HG02759 (cell line): Measurements from ENCODE around the gene NPAS3.

ENCODE experiments used
- ATAC-seq: cut with Tn5 transposase; IDR thresholded peaks from one replicate; pipeline ENCODE4 v1.9.1; 2021; ENCODE audit warnings: mild to moderate bottlenecking, moderate library complexity; ENCODE audit not compliant: unreplicated experiment

Gene NPAS3

DNA sequence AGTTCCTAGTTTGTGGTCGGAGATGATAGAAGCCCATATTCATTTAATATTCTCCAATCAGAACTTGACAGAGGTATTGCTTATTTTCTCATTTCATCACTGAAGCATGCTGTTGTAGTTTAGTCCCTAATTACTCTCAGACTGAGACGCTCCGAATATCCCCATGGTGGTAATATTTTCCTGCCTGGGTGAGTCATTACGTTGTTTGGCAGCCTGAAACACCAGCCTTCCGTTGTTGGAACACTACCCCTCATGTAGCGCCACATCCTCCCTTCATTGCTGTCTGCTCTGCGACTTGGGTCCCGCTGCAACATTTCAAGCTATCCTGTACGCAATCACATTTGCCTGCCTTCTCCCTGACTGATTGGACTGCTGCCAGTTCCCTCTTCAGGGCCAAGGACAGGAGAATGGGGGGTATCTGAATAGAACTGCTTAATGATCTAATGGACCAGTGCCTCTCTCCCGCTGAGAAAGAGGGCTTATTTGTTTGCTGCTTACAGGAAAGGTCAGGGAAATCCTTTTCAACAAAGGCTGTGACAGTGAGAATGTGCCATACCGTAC is 369.1 kb downstream of the NPAS3 start:
- ATAC-seq = no peak

DNA sequence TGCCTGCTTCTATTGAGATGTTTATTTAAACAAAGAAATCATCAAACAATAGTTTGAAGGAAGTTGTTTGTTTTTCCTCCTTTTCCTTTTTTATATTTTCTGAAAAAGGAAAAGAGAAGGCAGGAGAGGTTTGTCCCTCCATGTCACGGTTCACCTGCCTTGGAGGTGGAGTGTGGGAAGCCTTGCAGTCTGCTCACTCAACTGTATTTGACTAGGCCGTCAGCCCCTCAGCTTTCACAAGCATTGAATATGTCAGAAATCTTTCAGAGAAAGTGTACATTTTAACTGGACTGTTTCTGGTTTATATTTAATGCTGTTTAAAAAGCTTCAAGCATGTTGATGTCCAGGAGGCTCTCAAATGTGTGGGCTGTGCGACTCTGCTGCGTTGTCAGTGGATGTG is 370.4 kb downstream of the NPAS3 start:
- no peak for ATAC-seq

DNA sequence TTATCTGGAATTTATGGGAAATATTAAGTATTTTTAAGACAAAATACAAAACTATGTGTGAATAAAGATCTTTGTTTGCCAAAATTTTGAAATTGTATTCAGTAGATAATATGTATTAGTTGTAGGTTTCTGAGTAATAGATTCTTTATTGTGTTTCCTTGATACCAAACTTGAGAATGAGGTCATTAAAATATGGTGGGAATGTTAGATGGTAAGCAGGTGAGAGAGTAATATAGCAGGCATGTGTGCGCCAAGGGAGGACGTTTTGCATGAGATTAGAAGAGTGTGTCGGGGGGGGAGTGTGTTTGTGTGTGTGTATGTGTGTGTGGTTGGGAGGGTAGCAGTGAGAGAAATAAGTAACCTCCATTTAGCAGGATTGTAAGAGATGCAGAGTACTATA is 376.5 kb downstream of the NPAS3 start:
- ATAC-seq = no peak

DNA sequence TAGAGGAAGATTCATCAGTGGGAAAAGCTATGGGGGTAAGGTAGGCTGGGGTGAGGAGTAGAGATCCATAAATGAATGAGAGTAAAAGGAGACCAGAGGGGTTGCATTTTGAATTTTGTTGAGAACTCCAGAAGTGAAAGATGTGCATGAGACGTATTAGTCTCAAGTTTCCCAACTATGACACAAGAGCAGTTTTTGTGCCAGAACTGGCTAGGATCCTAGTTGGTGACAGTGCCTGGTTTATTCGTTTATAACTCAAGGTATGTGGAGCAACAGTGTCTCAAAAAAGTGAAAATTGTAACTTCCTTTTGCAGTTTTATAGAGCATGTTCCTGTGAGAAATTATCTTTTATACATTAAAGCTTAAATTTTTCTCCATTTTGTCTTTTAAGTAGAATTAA is 377.0 kb downstream of the NPAS3 start:
- ATAC-seq = no peak

DNA sequence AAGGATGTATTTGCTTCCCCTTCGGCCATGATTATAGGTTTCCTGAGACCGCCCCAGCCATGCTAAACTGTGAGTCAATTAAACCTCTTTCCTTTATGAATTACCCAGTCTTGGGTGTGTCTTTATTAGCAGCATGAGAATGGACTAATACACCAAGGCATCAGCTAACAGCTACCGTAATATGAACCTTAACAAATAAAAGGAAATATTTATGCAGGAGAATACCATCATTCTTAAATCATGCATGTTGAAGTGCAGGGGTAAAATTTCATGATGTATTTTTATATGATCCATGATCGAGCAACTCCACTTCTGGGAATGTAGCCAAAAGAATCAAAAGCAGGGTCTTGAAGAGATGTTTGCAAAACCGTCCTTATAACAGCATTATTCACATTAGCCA is 379.0 kb downstream of the NPAS3 start:
- no peak for ATAC-seq

DNA sequence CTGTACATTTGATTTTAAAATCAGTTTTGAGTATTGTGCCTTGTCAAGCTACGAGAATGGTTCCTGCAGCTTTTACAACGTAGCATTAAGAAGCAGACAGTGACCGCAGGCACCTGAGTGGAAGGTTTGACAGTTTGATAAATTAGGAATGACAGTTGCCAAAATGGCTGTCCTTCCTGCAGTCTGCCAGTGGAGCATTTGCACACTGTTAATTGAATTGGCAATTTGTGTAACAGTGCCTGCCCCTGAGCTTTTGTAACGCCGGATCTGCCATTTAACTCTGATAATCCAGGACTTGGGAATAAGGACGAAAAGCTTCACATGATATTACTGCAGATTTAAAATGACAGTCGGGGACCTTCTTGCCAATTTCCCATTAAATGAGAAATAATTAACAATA is 385.3 kb downstream of the NPAS3 start:
- ATAC-seq = no peak

DNA sequence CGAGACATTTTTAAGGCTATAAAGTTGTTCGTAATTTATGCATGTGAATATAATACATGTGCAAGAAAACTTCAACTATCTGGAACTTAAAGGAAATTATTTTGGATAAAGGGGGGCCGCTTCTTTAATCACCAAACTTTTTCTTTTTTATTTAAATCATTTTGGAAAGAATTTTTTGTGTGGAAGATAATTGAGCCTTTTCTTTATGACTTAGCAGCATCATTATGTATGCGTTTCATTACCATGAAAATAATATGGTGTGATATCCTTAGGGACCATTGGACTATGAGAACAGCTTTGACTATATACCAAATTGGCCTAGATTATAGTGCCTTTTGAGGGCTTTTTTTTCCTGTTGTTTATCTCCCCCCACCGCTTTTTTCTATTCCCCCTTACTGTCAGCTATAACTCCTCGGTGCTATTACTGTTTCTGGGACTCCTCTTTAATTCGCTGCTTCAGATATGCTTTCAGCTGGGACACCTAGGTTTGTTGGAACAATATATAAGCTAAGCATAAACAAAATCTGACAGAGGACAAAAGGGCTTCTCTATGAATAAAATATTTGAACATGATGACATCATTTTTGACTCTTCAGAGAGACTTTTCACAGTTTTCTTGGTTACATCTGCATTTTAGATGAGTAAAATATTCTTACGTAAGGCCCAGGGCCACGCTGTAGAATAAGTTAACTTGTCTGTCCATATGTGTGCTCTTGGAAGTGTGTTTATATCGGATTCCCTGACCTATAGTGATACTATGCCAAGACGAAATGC is 392.7 kb downstream of the NPAS3 start:
- no peak for ATAC-seq

DNA sequence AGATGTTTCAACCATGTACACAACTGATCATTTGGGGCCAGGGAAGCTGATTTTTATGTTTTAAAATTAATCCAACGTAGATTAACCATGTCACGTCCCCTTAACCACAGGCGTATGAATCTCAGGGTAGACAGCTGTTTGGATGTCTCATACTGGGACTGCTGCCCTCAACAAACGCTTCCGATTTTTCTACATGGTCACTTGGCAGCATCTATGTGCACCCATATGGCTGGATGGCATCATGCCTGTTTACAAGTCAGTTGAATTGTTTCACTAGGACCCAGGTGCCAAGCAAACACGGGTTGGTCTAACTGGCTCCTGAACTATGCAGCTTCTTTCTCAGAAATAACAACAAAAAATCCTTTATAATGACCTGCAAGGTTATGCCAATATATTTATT is 393.8 kb downstream of the NPAS3 start:
- ATAC-seq = no peak

DNA sequence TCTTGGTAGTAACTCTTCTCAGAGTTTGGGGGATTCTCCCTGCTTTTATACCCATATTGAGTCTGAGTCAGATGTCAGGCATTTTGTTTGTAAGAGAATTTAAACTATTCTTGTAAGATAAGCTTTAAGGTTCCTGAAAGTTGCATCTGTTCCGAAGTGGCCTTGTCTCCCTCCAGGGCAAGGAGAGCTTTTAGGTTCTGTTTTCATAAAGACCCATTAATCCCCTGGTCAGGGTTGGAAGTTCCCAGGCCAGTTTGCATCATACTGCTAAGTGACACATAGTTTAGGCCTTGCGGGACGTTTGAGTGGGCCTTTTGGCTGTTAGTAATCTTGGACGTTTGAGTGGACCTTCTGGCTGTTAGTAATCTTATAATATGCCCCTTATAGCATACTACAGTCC is 396.7 kb downstream of the NPAS3 start:
- no peak for ATAC-seq

DNA sequence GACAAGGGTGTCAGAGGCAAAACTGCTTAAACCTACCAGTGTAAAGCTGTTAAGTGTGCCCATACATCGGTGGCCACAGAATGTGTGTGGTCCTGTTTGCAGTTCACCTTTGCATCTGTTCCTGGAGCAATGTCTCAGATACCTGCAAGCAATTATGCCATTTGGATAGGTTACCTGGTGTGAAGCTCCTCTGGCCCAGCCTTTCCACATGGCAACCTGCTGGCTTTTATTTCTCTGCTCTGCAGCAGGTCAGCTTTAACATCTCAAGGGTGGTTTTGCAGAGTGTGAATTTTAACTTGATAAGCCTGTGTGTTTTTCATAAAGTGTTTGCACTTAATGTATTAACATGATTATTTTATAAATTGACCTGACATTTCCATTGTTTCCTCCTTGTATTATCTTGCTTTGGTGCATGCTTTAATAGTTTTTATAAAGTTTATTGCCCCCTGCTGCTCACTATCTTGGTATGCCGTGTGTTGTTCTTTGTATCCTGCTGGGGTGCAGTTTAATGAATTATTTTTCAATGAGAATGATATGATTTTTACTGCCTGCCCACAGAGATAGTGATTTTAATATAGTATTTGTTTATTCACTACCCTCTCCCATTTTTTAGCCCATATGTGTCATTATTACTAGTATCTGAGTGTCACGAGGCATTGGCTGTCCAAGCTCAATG is 403.8 kb downstream of the NPAS3 start:
- no peak for ATAC-seq

DNA sequence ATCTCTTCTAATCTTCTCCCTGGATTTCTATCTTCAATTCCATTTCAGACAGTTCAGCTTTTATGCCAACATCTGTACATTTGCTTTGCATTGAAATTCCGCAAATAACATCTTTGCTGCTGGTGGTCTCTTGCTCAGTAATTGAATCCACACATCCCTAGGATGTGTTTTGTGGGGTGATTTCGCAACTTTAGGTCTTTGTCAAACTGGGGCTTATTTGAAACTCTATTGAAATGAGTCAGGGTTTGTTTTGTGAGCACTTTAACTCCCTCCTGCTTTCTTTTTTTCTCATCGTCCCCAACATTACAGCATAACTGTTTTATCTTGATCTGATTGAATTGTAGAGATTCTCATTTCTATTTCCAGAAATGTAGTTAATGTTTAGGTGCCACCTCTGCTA is 404.3 kb downstream of the NPAS3 start:
- no peak for ATAC-seq

DNA sequence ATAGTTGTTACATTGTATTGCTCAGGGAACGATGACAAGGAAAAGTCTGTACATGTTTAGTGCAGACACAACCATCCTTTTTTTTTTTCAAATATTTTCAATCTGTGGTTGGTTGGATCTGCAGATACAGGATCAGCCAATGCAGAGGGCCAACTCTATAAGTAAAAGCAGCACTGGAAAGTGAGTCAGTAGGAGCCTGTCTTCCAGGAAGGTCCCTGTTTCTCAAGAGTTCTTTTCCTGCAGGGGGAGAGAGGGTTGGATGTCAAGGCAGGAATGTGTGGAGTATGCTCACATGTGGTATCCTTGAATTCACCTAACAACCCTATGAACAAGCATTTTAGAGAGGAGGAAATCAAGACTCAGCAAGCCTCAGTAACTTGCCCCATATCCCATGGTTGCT is 409.1 kb downstream of the NPAS3 start:
- no peak for ATAC-seq

DNA sequence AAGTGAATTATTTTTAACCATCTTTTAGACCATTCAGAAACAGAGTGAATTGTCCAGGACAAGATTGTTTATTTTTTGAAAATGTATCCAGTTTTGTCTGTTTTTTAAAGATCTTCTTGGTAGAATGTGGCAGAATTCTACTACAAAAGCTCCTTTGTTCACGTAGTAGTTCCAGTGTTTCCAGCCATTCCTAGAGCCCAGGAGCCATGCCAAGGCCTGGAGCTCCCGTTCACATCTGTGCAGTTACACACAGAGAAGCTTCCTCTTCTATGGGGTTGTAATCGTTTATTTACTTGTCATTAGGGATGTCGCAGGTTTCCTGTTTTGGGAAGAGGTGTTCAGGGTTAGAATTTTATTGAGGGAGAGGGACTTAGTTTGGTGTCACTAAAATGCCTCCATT is 409.8 kb downstream of the NPAS3 start:
- ATAC-seq = no peak

DNA sequence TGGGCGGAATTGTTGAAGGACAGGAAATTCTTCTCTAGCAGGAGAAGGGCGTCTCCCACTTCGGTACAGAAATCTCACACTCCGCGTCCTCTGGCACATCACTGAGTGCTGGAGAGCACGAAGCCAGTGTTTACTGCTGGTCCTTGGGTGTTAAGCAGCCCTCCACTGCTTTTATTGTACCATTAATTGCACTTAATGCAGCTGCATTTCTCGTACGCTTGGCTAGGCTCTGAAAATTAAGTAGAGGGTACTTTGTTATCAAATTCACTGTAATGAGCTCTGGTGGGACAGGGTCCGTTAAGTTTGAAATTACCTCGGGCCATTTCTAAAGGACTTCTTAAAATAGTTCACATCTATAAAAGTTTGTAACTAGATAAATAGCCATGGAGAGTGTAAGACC is 411.2 kb downstream of the NPAS3 start:
- ATAC-seq = no peak

DNA sequence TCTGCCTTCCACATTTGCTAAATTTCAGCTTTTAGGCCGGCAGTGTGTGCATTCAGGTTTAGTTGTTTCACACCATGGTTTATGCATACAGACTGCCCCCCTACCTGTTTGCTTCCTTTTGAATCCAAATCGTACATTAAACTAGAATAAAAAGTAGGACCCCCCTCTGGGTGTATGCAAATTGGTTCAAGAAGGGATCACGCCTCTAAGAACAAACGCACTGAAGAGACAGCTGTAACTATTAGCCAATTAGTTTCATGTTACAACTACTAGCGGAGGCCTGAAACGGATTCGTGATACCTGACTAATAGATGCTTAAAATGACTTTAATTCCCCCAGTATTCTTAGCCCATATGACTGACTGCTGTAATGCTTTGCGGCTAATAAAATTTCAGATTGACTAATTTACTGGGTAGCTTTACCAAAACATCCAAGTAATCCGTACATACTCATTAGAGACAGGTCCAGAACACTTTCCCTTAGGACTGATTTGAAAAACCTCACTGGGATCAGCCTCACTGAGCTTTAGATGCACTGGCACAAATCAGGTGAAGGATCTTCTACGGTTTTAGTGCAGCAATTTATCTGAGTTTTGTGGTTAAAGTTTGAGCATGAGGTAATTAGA is 411.8 kb downstream of the NPAS3 start:
- ATAC-seq = no peak

DNA sequence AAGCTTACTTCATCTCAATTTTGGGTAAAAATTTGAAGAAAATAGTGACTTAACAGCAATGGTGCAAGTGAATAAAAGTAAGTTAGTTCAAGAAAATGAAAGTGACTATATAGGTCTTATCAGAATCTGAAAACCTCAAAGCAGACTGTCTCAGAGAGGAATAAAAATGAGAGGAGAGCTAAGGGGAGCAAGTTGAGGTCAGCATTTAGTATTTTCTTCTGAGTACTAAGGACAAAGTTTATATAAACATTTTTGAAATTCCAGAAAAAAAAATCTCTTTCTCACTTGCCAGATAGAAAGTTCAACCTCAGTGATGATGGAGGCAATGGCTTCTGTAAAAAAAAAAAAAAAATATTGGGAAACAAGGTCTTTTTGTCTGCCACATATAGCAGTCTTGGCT is 414.1 kb downstream of the NPAS3 start:
- ATAC-seq = no peak

DNA sequence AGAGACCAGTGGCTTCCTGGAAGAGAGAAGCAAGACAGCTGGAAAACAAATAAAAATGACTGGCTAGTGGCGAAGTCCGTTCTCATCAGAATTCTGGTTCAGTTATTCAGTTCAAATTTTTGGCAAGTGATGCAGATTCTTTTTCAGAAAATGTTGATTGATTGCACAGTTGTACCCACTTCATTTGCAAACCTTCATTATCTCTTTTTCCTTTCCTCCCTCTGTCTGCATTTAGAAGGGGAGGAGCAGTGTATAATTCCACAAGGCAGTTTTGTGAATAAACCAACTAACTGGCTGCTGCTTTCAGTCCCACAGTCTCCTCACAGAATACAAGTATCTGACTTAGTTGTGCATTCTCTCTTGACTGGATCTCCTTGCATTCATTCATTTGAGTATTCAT is 417.5 kb downstream of the NPAS3 start:
- no peak for ATAC-seq

DNA sequence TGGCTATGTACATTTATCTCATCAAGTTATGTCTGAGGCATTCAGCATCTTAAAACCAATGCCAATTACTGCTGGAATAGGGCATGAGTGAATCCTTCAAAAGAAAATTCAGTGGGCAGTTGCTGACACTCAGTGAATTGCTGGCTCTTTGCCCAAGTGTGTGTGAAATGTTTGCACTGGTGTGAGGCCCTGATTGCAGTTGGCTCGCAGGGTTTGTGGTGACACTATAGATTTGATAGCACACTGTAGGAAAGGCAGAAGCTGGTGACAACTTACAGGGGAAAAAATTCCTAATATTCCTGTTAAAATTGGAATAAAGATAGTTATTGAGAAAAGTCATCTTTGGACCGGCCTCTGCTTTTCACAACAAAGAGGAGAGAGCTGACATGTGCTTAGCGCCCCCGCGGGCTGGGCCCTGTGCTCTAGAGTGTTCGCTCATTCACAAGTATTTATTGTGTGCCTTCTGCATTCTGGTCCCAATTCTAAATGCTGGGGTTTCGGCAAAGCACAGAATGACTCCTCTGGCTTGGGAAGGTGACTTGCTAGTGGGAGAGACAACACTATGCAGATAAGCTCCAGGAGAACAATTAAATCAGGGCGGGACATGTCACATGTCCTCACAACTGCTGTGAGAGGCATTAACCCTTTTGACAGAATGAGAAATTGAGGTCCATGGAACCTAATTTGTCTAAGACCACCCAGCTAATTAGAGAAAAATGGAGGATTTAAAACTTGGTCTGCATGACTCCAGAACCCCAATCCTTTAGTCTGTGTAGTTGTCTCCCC is 418.7 kb downstream of the NPAS3 start:
- no peak for ATAC-seq

DNA sequence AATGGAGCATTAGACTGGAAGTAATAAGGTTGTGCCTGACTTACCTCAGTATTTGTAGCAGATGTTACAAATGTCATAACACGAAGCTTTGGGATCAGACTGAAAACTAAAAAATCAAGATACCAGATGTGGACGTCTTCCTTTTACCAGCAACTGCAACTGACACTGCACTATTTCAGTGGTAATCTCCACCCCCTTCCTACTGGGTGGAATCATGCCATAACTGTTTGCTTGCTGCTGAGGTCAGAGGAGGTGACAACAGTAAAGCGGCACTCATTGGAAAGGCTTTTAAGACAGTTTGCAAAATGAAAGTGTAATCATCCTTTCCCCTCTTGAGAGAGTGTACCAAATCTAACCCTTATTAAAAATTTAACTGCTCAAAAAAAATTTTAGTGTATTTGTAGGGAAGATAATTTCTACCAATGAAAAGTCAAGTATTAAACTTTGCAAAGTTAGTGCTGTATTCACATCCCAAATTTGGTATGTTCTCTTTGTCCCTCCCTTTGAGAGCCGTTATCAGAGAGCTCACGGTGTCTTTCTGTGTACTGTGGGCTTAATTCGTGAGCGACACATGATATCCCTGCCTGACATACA is 420.7 kb downstream of the NPAS3 start:
- no peak for ATAC-seq

DNA sequence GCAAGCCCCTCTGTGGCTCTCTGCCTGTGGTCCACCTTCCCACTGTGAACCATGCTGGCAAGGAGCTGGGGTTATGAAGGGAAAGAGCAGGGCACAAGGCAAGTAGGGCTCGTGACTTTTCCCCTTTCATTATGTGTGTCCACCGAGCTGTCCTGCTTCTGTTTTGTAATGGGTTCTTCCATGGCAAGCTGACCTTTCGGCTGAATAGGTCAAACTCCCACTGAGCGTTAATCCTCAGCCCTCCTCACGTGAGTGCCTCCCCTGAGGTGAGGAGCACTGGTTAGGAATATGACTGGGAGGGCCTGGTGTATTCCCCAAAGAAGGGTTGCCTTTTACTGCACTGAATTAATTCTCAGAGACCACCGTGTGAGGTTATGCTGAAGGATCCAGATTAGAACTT is 424.3 kb downstream of the NPAS3 start:
- no peak for ATAC-seq

DNA sequence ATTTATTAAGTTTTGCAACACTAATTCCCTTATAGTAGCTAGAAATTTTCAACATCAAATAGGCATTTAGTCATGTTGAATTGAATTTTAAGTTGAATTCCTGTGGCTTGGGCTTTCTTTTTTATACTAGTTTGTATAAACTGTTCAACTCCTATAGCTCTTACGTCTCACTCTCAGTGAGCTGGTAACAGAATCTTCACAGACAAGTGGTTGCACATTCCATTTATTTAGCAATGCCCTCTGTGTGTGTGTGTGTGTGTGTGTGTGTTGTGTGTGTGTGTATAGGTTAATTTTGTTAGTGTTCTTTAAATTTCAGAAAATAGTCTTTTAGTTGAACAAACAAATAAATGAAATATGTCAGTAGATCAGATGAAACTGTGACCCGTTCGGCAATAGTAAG is 425.0 kb downstream of the NPAS3 start:
- ATAC-seq = no peak
